ENCODE measurements around the gene KCND3.
"Not testable (repeated sequence)": the region's sequence is repeated elsewhere in the genome, so short reads cannot be mapped to it uniquely, and the experiment has no call there.

The KCND3 gene

GRCh38 chr1:111812306-111812705 is 177.2 kb downstream of the KCND3 start:
- DNase-seq (ENCODE audit: low read depth), result no peak

DNA sequence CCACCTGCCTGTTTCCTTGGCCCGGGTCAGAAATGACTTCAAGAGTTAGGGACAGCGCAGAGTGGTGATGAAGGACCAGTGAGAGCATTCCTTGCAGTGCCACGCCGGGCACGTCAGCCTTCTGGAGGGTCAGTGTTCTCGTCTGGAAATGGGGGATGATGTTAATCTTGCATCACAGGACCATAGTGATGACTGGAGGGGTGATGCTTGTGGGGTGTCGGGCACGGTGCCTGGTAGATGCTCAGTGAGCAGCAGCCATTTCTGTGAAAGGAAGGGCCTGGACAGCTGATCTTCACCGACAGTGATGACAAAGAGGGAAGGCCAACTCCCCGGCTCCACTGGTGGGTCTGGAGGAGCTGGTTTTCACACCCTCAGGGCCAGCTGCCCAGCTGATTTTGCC is 177.6 kb downstream of the KCND3 start:
- DNase-seq (ENCODE audit: low read depth), result no peak

GRCh38 chr1:111805251-111805650 is 184.2 kb downstream of the KCND3 start:
- DNase-seq (ENCODE audit: low read depth), result no peak

DNA sequence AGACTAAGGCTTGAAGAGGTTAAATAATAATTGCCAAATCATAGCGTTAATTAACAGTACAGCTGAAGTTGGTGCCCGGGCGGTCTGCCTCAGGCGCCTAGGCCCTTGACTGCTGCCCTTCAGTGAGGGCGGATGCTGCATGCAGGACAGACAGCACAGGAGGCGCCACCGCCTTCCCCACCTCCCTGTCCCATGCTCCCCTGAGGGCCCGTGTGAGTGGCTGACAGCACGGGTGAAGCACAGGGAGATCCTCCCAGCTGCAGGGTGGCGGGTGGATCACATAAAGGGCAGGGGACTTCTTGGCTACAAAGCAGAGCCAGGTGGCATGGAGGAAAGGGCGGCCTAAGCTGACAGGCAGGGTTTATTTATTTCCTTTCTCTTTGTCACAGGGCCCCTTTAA is 184.7 kb downstream of the KCND3 start:
- DNase-seq (ENCODE audit: low read depth), result no peak

GRCh38 chr1:111803951-111804350 is 185.5 kb downstream of the KCND3 start:
- DNase-seq (ENCODE audit: low read depth), result no peak

GRCh38 chr1:111802984-111803383 is 186.5 kb downstream of the KCND3 start:
- no peak for DNase-seq (ENCODE audit: low read depth)

GRCh38 chr1:111802110-111802509 is 187.4 kb downstream of the KCND3 start:
- no peak for DNase-seq (ENCODE audit: low read depth)

DNA sequence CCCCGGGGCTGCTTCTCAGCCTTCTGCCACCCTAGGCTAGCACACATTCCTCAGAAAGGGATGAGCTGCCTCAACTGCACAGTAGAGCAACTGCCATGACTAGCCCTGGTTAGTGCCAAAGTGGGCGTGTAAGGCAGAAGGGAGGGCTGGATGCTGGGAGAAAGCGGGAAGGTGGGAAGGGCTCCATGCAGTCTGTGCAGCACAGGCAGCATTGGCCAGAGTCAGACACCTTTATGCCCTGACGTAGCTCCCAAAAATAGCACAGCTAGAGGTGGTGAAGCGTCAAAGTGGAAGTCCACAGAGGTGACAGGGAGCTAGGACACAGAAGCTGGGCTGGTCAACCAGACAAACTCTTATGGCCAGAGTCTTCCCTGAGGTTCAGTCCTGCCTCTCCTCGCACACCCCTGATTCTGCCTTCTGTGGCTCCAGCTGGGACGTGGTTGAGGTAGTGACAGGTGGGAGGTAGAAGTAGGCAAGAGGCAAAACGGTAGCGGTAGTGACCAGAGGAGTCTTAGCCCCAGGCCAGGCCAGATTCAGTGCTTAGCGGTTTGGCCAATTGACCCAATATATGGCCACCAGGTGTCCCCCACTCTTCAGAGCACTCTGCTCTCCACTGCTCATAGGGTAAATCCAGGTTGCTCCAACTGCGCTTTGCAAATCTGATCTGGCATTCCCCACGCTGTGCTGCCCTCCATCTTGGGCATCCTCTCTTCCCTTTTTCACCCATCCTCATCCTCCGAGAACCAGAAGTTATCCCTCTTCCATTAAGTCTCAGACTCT is 188.2 kb downstream of the KCND3 start:
- no peak for DNase-seq (ENCODE audit: low read depth)

- DNase-seq (ENCODE audit: low read depth), result not testable (repeated sequence)
Observed at GRCh38 chr1:111799722-111800121, 189.7 kb downstream of the KCND3 start.

- DNase-seq (ENCODE audit: low read depth), result no peak
Observed at GRCh38 chr1:111798580-111798979, 190.9 kb downstream of the KCND3 start.

DNA sequence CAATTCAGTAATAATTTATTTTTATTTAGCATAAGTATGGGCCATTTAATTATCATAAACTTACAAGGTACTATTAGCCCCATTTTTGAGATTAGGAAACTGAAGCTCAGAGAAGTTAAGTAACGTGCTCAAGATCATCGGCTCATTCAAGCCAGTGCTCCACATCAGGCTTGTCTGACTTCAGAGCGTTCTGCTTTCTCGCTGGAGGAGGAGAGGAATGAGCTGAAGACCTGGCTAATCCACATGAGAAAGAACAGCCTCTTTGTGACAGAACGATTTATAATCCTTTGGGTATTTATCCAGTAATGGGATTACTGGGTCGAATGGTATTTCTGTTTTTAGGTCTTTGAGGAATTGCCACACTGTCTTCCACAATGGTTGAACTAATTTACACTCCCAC is 194.1 kb downstream of the KCND3 start:
- no peak for DNase-seq (ENCODE audit: low read depth)

DNA sequence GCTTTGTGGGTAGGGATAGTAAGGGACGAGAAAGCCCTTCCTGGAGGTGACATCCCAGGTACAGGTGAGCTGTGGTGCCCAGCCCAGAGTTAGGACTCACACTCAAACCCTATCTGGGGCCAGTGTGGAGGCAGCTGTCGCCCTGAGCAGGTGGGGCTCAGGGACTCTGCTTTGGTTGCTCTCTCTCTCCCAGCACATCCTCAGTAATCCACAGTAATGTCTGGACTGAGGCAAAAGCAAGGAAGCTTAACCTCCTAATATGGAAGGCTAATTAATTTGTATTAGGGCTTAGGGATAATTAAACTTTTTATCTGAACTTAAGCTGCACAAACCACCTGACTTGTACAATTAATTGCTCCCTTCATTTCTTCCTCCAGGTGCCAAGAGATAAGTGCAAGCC is 195.5 kb downstream of the KCND3 start:
- DNase-seq (ENCODE audit: low read depth), result no peak

DNA sequence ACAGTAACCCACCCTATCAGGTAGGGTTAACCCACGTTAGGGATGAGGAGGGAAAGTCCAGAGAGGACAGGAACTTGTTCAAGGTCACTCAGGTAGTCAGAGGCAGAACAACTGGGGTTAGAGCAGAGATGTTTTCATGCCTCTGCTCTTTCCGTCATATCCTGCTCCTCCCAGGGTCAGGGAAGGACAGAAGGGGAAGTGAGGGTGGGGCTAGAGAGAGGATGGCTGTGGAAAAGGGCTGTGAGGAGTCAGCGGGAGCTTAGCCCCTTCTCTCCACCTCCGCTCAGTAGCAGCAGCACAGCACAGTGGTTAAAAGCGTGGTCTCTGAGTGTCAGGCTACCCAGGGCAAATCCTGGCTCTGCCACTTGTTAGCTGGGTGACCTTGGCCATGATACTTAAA is 197.2 kb downstream of the KCND3 start:
- DNase-seq (ENCODE audit: low read depth), result no peak

DNA sequence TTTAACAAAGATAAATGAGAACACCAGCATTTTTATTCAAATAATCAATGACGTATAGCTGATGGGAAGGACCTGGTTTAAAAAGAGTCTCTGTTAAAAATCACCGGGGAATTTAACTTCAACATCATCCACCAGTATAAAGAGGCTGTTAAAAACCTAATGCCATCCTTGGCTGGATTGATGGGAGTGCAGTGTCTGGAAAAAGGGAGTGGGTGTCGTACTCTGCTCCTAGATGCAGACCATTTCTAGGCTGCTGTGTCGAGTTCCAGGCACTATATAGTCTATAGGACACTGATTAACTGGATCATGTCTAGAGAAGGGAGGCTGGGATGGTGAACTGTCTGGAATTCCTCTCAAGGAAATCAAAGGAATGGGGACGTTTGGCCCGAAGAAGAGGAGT is 197.7 kb downstream of the KCND3 start:
- no peak for DNase-seq (ENCODE audit: low read depth)

- no peak for DNase-seq (ENCODE audit: low read depth)
Observed at GRCh38 chr1:111789666-111790316, 199.7 kb downstream of the KCND3 start.

DNA sequence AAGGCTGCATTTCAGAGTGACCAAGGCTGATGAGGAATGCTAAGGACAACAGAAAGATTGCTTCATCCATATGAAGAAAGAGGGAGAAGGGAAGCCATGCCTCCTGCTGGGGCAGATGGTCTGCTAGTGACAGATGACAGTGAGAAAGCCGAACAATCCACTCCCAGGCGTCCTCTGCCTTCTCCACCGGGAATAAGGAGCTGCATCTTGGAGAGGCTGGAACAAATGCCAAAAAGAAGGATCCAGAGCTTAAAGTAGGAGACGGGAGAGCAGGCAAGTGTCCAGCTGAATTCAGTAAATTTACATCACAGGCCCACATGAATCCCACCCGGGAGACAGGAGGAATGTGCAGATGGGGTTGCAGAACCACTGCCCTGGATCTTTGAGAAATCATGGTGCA is 200.3 kb downstream of the KCND3 start:
- DNase-seq (ENCODE audit: low read depth), result no peak

- no peak for DNase-seq (ENCODE audit: low read depth)
Observed at GRCh38 chr1:111786669-111787207, 202.7 kb downstream of the KCND3 start.

GRCh38 chr1:111784273-111784901 is 205.1 kb downstream of the KCND3 start:
- DNase-seq (ENCODE audit: low read depth), result no peak

GRCh38 chr1:111779546-111779945 is 209.9 kb downstream of the KCND3 start:
- DNase-seq (ENCODE audit: low read depth), result no peak

GRCh38 chr1:111778541-111779051 is 210.9 kb downstream of the KCND3 start:
- no peak for DNase-seq (ENCODE audit: low read depth)

DNA sequence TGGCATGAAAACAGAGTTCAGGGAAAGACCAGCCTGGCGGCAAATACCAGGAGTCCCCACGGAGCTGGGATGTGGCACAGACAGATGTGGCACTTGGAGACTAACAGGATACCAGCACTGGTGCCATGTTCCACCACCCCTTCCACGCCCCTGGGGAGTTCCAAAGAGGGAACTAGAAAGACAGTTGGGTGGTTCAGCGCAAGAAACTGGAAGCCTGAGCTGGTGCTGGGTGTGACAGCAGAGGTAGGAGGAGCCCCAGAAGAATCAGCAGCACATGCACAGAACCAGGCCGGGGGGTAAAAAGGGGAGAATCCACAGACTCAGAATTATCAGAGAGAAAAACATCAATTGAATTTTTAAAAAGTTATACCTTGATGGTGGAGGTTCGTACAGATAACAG is 211.4 kb downstream of the KCND3 start:
- DNase-seq (ENCODE audit: low read depth), result no peak

DNA sequence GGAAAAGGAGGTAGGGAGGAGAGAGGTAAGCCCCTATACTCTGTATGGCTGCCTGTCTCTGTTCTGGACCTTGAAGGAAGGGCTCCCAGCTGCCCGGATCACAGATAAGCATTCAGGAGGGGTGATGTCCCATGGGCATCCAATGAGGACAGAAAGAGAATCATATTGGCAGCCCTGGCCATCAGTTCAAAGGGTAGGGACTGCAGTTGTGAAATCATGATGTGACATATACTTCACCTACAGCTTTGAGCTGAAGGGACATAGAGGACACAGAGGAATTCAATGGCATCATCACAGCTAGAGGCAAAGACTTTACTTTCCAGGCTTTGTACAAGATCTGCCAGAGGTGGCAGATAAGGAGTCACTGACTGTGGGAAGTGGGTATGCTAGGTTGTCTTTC is 212.2 kb downstream of the KCND3 start:
- DNase-seq (ENCODE audit: low read depth), result no peak

- DNase-seq (ENCODE audit: low read depth), result no peak
Observed at GRCh38 chr1:111776861-111777260, 212.6 kb downstream of the KCND3 start.
